DND-41 (cell line): ENCODE data around the gene MARVELD3.

ENCODE experiments used
- EZH2 ChIP-seq: IDR thresholded peaks from 3 replicates; pipeline ENCODE4 v1.6.1; 2012; ENCODE audit warnings: borderline replicate concordance, low read depth, mild to moderate bottlenecking, moderate library complexity, low read length, inconsistent platforms; ENCODE audit not compliant: severe bottlenecking
- TF ChIP-seq, protein P1 (sequence below): IDR thresholded peaks from 2 replicates; pipeline ENCODE4 v1.5.1; 2012; ENCODE audit warnings: borderline replicate concordance, low read length, moderate library complexity, mild to moderate bottlenecking; ENCODE audit not compliant: poor library complexity, severe bottlenecking; ENCODE audit errors: extremely low read depth

DNA sequence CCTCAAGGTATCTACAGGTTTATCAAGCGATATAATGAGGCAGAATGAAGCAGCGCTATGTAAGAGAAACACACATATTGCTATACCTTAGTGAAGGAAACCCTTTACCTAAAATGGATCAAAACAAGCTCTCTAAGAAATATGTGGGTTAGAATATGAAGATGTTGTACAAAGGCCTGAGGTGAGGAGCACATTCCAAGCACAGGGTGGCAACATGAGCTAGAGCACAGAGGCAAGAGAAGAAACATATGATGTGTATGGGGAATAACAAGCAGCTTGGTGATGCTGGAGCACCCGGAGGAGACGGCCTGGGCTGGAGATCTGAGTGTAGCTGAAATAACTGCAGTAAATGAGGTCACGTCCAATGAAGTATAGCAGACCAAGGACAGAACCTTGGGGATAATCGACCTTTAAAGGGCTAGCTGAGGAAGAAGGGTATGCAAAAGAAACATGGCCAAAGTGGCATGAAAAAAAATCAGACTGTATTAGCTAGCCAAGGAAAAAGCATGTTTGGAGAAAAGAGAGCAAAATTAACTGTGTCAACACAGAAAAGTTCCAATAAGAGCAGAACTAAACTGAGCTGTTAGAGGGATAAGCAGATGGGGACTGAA, 44.0 kb downstream of the MARVELD3 start:
- TF ChIP-seq, protein P1, sequence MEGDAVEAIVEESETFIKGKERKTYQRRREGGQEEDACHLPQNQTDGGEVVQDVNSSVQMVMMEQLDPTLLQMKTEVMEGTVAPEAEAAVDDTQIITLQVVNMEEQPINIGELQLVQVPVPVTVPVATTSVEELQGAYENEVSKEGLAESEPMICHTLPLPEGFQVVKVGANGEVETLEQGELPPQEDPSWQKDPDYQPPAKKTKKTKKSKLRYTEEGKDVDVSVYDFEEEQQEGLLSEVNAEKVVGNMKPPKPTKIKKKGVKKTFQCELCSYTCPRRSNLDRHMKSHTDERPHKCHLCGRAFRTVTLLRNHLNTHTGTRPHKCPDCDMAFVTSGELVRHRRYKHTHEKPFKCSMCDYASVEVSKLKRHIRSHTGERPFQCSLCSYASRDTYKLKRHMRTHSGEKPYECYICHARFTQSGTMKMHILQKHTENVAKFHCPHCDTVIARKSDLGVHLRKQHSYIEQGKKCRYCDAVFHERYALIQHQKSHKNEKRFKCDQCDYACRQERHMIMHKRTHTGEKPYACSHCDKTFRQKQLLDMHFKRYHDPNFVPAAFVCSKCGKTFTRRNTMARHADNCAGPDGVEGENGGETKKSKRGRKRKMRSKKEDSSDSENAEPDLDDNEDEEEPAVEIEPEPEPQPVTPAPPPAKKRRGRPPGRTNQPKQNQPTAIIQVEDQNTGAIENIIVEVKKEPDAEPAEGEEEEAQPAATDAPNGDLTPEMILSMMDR = no peak
- TF ChIP-seq EZH2 = no peak
